ENCODE measurements around the gene NRG4. TPM values are rescaled to one million over a fixed set of nuclear protein-coding genes. Genes with fewer than 3 reads are reported as not detected.

NRG4 gene
- total and polyA plus RNA-seq, 9 of the 15 experiments (the other 6 are each of a cell fraction or from before 2014, with no cell fraction given), result 0.33 to 2.5 (median 0.76) TPM

DNA sequence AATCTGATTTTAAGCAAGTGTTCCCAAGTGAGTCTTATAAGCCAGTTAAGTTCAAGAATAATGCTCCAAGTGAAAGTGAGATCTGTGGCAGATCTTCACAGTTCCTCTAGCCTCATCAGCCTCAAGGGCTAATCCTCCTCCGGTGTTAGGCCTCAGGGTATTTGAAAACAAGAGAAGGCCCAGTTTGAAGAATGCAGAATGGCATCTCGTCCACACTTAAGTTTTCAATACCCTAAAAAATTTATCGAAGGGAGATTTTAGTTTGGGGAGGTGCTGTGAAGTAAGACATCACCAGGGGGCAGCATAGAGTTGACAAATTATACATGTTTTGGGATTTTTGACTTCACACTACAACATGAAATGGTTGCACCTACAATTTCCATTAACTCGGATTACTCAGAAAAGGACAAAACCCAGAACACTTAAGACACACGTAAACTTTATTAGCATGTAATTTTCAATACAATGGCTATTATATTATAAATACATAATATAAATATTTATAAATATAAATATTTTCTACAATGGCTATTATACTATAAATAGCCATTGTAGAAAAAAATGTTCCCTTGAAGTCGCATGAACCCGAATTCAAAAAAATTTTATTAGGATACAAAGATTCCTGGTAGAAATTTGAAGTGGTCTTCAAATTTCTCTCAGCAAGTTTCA is 45.2 kb upstream of the NRG4 start:
- 2% methylated on average over 7 of the region's 7 CpGs for WGBS (ENCODE audit: insufficient coverage, low coverage, missing lambda C conversion rate)
- POLR2A ChIA-PET, result interaction anchor here (1.0 kb wide), 1 partner anchor 10 kb away, joined by 3 read pairs; no protein-coding TSS in a partner anchor
- BruUV-seq (replicated peaks), result no TSS peak
- TF ChIP-seq RAD21 (CRISPR knock-in tag; conservative IDR thresholded peaks at IDR 0.05 in 1 of 2, IDR thresholded peaks at IDR 0.05 in 1 of 2) (peak; percentile 36 to 65), CXXC5 (CRISPR knock-in tag; IDR thresholded peaks at IDR 0.05) (no peak), SMC3 (conservative IDR thresholded peaks at IDR 0.05; ENCODE audit: insufficient read depth, low read depth, low read length) (peak; percentile 41; the same call in 1 of the 2 replicates)
- TF ChIP-seq, protein P1, sequence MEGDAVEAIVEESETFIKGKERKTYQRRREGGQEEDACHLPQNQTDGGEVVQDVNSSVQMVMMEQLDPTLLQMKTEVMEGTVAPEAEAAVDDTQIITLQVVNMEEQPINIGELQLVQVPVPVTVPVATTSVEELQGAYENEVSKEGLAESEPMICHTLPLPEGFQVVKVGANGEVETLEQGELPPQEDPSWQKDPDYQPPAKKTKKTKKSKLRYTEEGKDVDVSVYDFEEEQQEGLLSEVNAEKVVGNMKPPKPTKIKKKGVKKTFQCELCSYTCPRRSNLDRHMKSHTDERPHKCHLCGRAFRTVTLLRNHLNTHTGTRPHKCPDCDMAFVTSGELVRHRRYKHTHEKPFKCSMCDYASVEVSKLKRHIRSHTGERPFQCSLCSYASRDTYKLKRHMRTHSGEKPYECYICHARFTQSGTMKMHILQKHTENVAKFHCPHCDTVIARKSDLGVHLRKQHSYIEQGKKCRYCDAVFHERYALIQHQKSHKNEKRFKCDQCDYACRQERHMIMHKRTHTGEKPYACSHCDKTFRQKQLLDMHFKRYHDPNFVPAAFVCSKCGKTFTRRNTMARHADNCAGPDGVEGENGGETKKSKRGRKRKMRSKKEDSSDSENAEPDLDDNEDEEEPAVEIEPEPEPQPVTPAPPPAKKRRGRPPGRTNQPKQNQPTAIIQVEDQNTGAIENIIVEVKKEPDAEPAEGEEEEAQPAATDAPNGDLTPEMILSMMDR (IDR thresholded peaks at IDR 0.05 in 2 of 3, conservative IDR thresholded peaks at IDR 0.05 in 1 of 3; ENCODE audit: insufficient read depth in 2 of 3, low read depth in 1 of 3, low read length in 3 of 3), result peak; percentile 62 to 74 (median 63)
- TF ChIP-seq, protein P2, sequence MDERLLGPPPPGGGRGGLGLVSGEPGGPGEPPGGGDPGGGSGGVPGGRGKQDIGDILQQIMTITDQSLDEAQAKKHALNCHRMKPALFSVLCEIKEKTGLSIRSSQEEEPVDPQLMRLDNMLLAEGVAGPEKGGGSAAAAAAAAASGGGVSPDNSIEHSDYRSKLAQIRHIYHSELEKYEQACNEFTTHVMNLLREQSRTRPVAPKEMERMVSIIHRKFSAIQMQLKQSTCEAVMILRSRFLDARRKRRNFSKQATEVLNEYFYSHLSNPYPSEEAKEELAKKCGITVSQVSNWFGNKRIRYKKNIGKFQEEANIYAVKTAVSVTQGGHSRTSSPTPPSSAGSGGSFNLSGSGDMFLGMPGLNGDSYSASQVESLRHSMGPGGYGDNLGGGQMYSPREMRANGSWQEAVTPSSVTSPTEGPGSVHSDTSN (CRISPR knock-in tag; IDR thresholded peaks at IDR 0.05; ENCODE audit: low read depth), result no peak
- TF ChIP-seq, protein P2 (tag; conservative IDR thresholded peaks at IDR 0.05; ENCODE audit: low read depth), result no peak

More for the DNA sequence above, 45.2 kb upstream of the NRG4 start:
- Histone ChIP-seq H3K36me3 (ENCODE audit: control insufficient read depth, insufficient read depth, low read length) (no peaks in the 10 kb centered on the region), H3K4me3 (no peak overlapping the region), H3K79me2 (ENCODE audit: control insufficient read depth, insufficient read depth, low read length) (no peaks in the 10 kb centered on the region), H3K9me3 (replicated peaks; ENCODE audit: control insufficient read depth, insufficient read depth, low read depth, low read length) (no peaks in the 10 kb centered on the region), H3K9ac (ENCODE audit: insufficient read depth in 1 of 2, low read depth in 2 of 2, low read length in 2 of 2) (no peak overlapping the region), H3K4me1 (replicated peaks in 1 of 2; ENCODE audit: control insufficient read depth in 2 of 2, insufficient read depth in 2 of 2, low read length in 2 of 2) (peaks cover 0 to 10% of the 10 kb centered on the region in 2 experiments; a peak in 3 of 5 replicates), H3K27me3 (ENCODE audit: control insufficient read depth in 2 of 2, insufficient read depth in 2 of 2, low read length in 2 of 2) (peaks cover 37% of the 10 kb centered on the region in 2 experiments), H3K27ac (ENCODE audit: extremely low read depth, low read depth, low read length) (no peak overlapping the region), H3K9me1 (ENCODE audit: control insufficient read depth, insufficient read depth, low read length) (no peaks in the 10 kb centered on the region), H4K20me1 (replicated peaks; ENCODE audit: control insufficient read depth, insufficient read depth, low read length) (peaks cover 8% of the 10 kb centered on the region; the same call in 1 of the 2 replicates), H3K4me2 (ENCODE audit: insufficient read depth, low read length) (no peak overlapping the region), H2AFZ (ENCODE audit: low read depth, low read length) (no peak overlapping the region)
- intact Hi-C loops (cut with micrococcal nuclease), result loop anchor here (1.0 to 10.0 kb wide), 3 partner anchors 82 to 273 kb away; no protein-coding TSS in a partner anchor
- ATAC-seq, result no peak
- peak; percentile 88 for FAIRE-seq
- peak; percentile 33 to 62 (median 48) for DNase-seq (ENCODE audit: extremely low read depth in 1 of 4, low spot score in 3 of 4)
- in situ Hi-C loops (cut with MboI), result loop anchor here (5.0 kb wide), 1 partner anchor 85 kb away; no protein-coding TSS in a partner anchor
- CTCF ChIA-PET (ENCODE audit: low intra/inter-chr PET ratio), result interaction anchor here (0.7 to 3.5 kb wide), 5 partner anchors 81 to 784 kb away, joined by 3 to 30 read pairs (median 4); no protein-coding TSS in a partner anchor
